GM23338 (cell line): ENCODE data around the gene CNNM1. TPM values are rescaled to one million over a fixed set of nuclear protein-coding genes. Genes with fewer than 3 reads are reported as not detected.

ENCODE experiments used
- ATAC-seq: fragments of 200-7000 bp; cut with Tn5 transposase; 3 replicates; pipeline ENCODE4 v1.9.1; 2020
- DNase-seq: peaks from one replicate; pipeline ENCODE4 v3.0.0-alpha.2; 2015; ENCODE audit warnings: low spot score
- H2AFZ ChIP-seq: fragments of 200-600 bp; sonication (generic); 2 replicates; pipeline ENCODE4 v1.8.0; 2016; ENCODE audit warnings: antibody characterized with exemption, mild to moderate bottlenecking, moderate library complexity
- H3F3A ChIP-seq: fragments of 200-600 bp; sonication (generic); replicated peaks from 2 replicates; pipeline ENCODE4 v1.8.0; 2017; ENCODE audit warnings: antibody characterized with exemption, mixed run types, low read depth
- H3K27ac ChIP-seq: fragments of 200-600 bp; sonication (generic); 2 replicates; pipeline ENCODE4 v1.6.1; 2016; ENCODE audit warnings: low read depth
- H3K27me3 ChIP-seq: fragments of 200-600 bp; sonication (generic); 2 replicates; pipeline ENCODE4 v1.8.0; 2016; ENCODE audit warnings: mild to moderate bottlenecking, mixed run types, moderate library complexity; ENCODE audit not compliant: insufficient read depth
- H3K36me3 ChIP-seq: fragments of 200-600 bp; sonication (generic); 2 replicates; pipeline ENCODE4 v1.8.0; 2016; ENCODE audit warnings: mild to moderate bottlenecking; ENCODE audit not compliant: insufficient read depth
- H3K4me1 ChIP-seq: fragments of 200-600 bp; sonication (generic); 2 replicates; pipeline ENCODE4 v1.8.0; 2016; ENCODE audit warnings: mild to moderate bottlenecking, moderate library complexity; ENCODE audit not compliant: insufficient read depth
- H3K4me2 ChIP-seq: fragments of 200-600 bp; sonication (generic); 2 replicates; pipeline ENCODE4 v1.7.1; 2017; ENCODE audit warnings: mixed run types
- H3K4me3 ChIP-seq: fragments of 200-600 bp; sonication (generic); 2 replicates; pipeline ENCODE4 v1.6.1; 2016; ENCODE audit warnings: mixed run types
- H3K79me2 ChIP-seq: fragments of 200-600 bp; sonication (generic); replicated peaks from 2 replicates; pipeline ENCODE4 v1.8.0; 2017; ENCODE audit warnings: mild to moderate bottlenecking; ENCODE audit not compliant: insufficient read depth
- H3K9me2 ChIP-seq: fragments of 200-600 bp; sonication (generic); 2 replicates; pipeline ENCODE4 v1.8.0; 2017; ENCODE audit not compliant: insufficient read depth
- H4K20me1 ChIP-seq: fragments of 200-600 bp; sonication (generic); replicated peaks from 2 replicates; pipeline ENCODE4 v1.8.0; 2017; ENCODE audit warnings: mild to moderate bottlenecking; ENCODE audit not compliant: insufficient read depth
- H3K27ac Mint-ChIP-seq: 2 replicates; pipeline ENCODE4 v1.8.0; 2020; ENCODE audit warnings: inconsistent platforms, mild to moderate bottlenecking, moderate library complexity, mixed read lengths
- H3K27me3 Mint-ChIP-seq: 3 replicates; pipeline ENCODE4 v1.8.0; 2022; ENCODE audit warnings: low read depth, mild to moderate bottlenecking, moderate library complexity, mixed read lengths, inconsistent platforms; ENCODE audit not compliant: insufficient read depth, poor library complexity
- H3K36me3 Mint-ChIP-seq: 3 replicates; pipeline ENCODE4 v1.8.0; 2021; ENCODE audit warnings: low read depth, mild to moderate bottlenecking, inconsistent platforms, moderate library complexity, mixed read lengths
- H3K4me1 Mint-ChIP-seq: 3 replicates; pipeline ENCODE4 v1.8.0; 2020; ENCODE audit warnings: mild to moderate bottlenecking, inconsistent platforms, mixed read lengths
- H3K4me3 Mint-ChIP-seq: 3 replicates; pipeline ENCODE4 v1.8.0; 2021; ENCODE audit warnings: moderate library complexity, mild to moderate bottlenecking, inconsistent platforms, mixed read lengths
- H3K9me3 Mint-ChIP-seq: 3 replicates; pipeline ENCODE4 v1.8.0; 2020; ENCODE audit warnings: moderate library complexity, mild to moderate bottlenecking, inconsistent platforms, mixed read lengths
- CREB1 ChIP-seq: fragments of 250-450 bp; sonication (Bioruptor Pico); IDR thresholded peaks from 2 replicates; pipeline ENCODE4 v1.5.0; 2020; ENCODE audit warnings: low read depth, mild to moderate bottlenecking, moderate library complexity
- EZH2 ChIP-seq: fragments of 200-600 bp; sonication (generic); IDR thresholded peaks from one replicate; pipeline ENCODE4 v1.8.0; 2017; ENCODE audit warnings: antibody characterized with exemption, mild to moderate bottlenecking, low read depth; ENCODE audit not compliant: unreplicated experiment
- EZH2phosphoT487 ChIP-seq: fragments of 200-600 bp; sonication (generic); IDR thresholded peaks from one replicate; pipeline ENCODE4 v1.8.1; 2018; ENCODE audit warnings: antibody characterized with exemption; ENCODE audit not compliant: unreplicated experiment
- JUNB ChIP-seq: IDR thresholded peaks from one replicate; pipeline ENCODE4 v1.6.1; 2016; ENCODE audit warnings: antibody characterized with exemption; ENCODE audit not compliant: unreplicated experiment
- POLR2AphosphoS5 ChIP-seq: IDR thresholded peaks from 2 replicates; pipeline ENCODE4 v1.6.1; 2016; ENCODE audit warnings: antibody characterized with exemption, low read depth
- STAT1 ChIP-seq: IDR thresholded peaks from one replicate; pipeline ENCODE4 v1.6.1; 2016; ENCODE audit warnings: antibody characterized with exemption; ENCODE audit not compliant: unreplicated experiment
- ZNF114 ChIP-seq: fragments of 250-450 bp; sonication (Bioruptor Pico); IDR thresholded peaks from 2 replicates; pipeline ENCODE4 v1.5.0; 2020; ENCODE audit warnings: mild to moderate bottlenecking, moderate library complexity
- polyA plus RNA-seq: library from polyadenylated mRNA; unstranded; fragments of >200 nt; fragmentation: Nextera tagmentation; extraction: Ambion mirVana; gene quantifications from 2 replicates; pipeline ENCODE4 v1.2.1, GENCODE V29; 2016
- total RNA-seq: library from RNA; depleted of rRNA; stranded (reverse); fragments of >200 nt; shearing (Covaris generic); gene quantifications from 2 replicates; pipeline ENCODE4 v1.2.3, GENCODE V29; 2014
- TF ChIP-seq, protein P1 (sequence below), 2 experiments: fragments of 200-600 bp in 1 of 2; sonication (generic) in 1 of 2; conservative IDR thresholded peaks; 2 replicates each; pipeline versions ENCODE4 v1.5.1 to v1.6.1; 2016 to 2017; ENCODE audit warnings: antibody characterized with exemption in 2 of 2, low read depth in 2 of 2, mild to moderate bottlenecking in 2 of 2, moderate library complexity in 1 of 2
- TF ChIP-seq, protein P2 (sequence below): fragments of 250-450 bp; sonication (Bioruptor Pico); IDR thresholded peaks from 2 replicates; pipeline ENCODE4 v1.5.0; 2020; ENCODE audit warnings: mild to moderate bottlenecking, moderate library complexity
- TF ChIP-seq, protein P3 (sequence below): IDR thresholded peaks from one replicate; pipeline ENCODE4 v1.6.1; 2018; ENCODE audit warnings: antibody characterized with exemption; ENCODE audit not compliant: unreplicated experiment
- TF ChIP-seq, protein P4 (sequence below): IDR thresholded peaks from 2 replicates; pipeline ENCODE4 v1.6.1; 2016; ENCODE audit warnings: antibody characterized with exemption

Gene CNNM1
- total and polyA plus RNA-seq, 2 experiments from 2014 or later: 0.52 to 0.90 TPM

DNA sequence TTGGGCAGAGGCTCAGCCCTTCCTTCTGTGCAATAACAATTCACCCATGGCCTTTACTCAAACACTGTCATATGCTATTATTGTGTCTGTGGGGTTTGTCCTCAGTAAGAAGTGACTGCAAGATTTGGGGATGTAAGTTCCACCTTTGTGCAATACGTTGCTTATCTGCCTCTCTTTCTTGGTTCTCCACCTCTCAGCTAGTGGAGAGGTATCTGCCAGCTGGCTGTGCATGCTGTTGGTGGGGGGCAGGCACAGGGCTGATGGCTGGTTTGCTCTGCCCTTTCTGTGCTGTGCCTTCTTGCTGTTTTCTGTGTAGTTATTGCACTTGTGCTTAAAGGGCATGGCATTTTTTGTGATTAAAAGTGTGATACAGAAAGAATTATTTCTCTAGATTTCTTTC, 36.2 kb downstream of the CNNM1 start (continued):
- TF ChIP-seq, protein P1, sequence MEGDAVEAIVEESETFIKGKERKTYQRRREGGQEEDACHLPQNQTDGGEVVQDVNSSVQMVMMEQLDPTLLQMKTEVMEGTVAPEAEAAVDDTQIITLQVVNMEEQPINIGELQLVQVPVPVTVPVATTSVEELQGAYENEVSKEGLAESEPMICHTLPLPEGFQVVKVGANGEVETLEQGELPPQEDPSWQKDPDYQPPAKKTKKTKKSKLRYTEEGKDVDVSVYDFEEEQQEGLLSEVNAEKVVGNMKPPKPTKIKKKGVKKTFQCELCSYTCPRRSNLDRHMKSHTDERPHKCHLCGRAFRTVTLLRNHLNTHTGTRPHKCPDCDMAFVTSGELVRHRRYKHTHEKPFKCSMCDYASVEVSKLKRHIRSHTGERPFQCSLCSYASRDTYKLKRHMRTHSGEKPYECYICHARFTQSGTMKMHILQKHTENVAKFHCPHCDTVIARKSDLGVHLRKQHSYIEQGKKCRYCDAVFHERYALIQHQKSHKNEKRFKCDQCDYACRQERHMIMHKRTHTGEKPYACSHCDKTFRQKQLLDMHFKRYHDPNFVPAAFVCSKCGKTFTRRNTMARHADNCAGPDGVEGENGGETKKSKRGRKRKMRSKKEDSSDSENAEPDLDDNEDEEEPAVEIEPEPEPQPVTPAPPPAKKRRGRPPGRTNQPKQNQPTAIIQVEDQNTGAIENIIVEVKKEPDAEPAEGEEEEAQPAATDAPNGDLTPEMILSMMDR (conservative IDR thresholded peaks at IDR 0.05; ENCODE audit: low read depth in 2 of 2): no peak
- TF ChIP-seq EZH2: no peak
- TF ChIP-seq POLR2AphosphoS5: no peak

DNA sequence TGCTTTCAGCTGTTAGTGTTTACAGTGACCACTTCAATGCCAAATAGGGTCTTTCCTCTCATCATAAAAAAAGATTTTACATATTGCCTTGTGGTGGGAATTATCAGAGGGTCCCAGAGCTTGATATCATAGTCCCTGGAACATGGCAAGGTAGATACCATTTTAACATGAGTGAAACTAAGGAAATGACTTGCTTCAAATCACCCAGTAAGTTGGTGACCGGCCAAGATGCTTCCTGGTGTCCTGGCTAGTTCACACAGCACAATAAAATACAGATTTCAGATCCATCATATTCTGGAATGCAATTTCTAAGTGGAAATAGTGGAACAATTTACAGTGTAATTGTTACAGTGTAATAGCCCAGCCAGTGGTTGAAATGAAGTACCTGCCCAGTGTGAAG, 36.6 kb downstream of the CNNM1 start:
- no peak for ATAC-seq
- TF ChIP-seq, protein P1 (conservative IDR thresholded peaks at IDR 0.05; ENCODE audit: low read depth in 2 of 2): no peak
- TF ChIP-seq CREB1 (CRISPR knock-in tag): no peak
- TF ChIP-seq ZNF114: no peak
- TF ChIP-seq, protein P2, sequence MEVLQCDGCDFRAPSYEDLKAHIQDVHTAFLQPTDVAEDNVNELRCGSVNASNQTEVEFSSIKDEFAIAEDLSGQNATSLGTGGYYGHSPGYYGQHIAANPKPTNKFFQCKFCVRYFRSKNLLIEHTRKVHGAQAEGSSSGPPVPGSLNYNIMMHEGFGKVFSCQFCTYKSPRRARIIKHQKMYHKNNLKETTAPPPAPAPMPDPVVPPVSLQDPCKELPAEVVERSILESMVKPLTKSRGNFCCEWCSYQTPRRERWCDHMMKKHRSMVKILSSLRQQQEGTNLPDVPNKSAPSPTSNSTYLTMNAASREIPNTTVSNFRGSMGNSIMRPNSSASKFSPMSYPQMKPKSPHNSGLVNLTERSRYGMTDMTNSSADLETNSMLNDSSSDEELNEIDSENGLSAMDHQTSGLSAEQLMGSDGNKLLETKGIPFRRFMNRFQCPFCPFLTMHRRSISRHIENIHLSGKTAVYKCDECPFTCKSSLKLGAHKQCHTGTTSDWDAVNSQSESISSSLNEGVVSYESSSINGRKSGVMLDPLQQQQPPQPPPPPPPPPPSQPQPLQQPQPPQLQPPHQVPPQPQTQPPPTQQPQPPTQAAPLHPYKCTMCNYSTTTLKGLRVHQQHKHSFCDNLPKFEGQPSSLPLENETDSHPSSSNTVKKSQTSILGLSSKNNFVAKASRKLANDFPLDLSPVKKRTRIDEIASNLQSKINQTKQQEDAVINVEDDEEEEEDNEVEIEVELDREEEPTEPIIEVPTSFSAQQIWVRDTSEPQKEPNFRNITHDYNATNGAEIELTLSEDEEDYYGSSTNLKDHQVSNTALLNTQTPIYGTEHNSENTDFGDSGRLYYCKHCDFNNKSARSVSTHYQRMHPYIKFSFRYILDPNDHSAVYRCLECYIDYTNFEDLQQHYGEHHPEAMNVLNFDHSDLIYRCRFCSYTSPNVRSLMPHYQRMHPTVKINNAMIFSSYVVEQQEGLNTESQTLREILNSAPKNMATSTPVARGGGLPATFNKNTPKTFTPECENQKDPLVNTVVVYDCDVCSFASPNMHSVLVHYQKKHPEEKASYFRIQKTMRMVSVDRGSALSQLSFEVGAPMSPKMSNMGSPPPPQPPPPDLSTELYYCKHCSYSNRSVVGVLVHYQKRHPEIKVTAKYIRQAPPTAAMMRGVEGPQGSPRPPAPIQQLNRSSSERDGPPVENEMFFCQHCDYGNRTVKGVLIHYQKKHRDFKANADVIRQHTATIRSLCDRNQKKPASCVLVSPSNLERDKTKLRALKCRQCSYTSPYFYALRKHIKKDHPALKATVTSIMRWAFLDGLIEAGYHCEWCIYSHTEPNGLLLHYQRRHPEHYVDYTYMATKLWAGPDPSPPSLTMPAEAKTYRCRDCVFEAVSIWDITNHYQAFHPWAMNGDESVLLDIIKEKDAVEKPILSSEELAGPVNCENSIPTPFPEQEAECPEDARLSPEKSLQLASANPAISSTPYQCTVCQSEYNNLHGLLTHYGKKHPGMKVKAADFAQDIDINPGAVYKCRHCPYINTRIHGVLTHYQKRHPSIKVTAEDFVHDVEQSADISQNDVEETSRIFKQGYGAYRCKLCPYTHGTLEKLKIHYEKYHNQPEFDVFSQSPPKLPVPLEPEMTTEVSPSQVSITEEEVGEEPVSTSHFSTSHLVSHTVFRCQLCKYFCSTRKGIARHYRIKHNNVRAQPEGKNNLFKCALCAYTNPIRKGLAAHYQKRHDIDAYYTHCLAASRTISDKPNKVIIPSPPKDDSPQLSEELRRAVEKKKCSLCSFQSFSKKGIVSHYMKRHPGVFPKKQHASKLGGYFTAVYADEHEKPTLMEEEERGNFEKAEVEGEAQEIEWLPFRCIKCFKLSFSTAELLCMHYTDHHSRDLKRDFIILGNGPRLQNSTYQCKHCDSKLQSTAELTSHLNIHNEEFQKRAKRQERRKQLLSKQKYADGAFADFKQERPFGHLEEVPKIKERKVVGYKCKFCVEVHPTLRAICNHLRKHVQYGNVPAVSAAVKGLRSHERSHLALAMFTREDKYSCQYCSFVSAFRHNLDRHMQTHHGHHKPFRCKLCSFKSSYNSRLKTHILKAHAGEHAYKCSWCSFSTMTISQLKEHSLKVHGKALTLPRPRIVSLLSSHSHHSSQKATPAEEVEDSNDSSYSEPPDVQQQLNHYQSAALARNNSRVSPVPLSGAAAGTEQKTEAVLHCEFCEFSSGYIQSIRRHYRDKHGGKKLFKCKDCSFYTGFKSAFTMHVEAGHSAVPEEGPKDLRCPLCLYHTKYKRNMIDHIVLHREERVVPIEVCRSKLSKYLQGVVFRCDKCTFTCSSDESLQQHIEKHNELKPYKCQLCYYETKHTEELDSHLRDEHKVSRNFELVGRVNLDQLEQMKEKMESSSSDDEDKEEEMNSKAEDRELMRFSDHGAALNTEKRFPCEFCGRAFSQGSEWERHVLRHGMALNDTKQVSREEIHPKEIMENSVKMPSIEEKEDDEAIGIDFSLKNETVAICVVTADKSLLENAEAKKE: no peak
- no peak for TF ChIP-seq JUNB
- no peak for TF ChIP-seq STAT1
- TF ChIP-seq EZH2phosphoT487: no peak
- TF ChIP-seq, protein P3, sequence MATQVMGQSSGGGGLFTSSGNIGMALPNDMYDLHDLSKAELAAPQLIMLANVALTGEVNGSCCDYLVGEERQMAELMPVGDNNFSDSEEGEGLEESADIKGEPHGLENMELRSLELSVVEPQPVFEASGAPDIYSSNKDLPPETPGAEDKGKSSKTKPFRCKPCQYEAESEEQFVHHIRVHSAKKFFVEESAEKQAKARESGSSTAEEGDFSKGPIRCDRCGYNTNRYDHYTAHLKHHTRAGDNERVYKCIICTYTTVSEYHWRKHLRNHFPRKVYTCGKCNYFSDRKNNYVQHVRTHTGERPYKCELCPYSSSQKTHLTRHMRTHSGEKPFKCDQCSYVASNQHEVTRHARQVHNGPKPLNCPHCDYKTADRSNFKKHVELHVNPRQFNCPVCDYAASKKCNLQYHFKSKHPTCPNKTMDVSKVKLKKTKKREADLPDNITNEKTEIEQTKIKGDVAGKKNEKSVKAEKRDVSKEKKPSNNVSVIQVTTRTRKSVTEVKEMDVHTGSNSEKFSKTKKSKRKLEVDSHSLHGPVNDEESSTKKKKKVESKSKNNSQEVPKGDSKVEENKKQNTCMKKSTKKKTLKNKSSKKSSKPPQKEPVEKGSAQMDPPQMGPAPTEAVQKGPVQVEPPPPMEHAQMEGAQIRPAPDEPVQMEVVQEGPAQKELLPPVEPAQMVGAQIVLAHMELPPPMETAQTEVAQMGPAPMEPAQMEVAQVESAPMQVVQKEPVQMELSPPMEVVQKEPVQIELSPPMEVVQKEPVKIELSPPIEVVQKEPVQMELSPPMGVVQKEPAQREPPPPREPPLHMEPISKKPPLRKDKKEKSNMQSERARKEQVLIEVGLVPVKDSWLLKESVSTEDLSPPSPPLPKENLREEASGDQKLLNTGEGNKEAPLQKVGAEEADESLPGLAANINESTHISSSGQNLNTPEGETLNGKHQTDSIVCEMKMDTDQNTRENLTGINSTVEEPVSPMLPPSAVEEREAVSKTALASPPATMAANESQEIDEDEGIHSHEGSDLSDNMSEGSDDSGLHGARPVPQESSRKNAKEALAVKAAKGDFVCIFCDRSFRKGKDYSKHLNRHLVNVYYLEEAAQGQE: no peak
- TF ChIP-seq, protein P4, sequence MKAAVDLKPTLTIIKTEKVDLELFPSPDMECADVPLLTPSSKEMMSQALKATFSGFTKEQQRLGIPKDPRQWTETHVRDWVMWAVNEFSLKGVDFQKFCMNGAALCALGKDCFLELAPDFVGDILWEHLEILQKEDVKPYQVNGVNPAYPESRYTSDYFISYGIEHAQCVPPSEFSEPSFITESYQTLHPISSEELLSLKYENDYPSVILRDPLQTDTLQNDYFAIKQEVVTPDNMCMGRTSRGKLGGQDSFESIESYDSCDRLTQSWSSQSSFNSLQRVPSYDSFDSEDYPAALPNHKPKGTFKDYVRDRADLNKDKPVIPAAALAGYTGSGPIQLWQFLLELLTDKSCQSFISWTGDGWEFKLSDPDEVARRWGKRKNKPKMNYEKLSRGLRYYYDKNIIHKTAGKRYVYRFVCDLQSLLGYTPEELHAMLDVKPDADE: no peak

More for the DNA sequence above, 36.6 kb downstream of the CNNM1 start:
- no peaks in the 10 kb centered on the region for H3K27me3 ChIP-seq
- H3K27ac Mint-ChIP-seq: no peak overlapping the region
- no peak overlapping the region for H2AFZ ChIP-seq
- no peaks in the 10 kb centered on the region for H3K9me2 ChIP-seq
- DNase-seq: no peak
- H3K4me2 ChIP-seq: no peak overlapping the region
- H3K4me1 Mint-ChIP-seq: peaks cover 4% of the 10 kb centered on the region; the same call in 1 of the 3 replicates
- H3K36me3 Mint-ChIP-seq: no peaks in the 10 kb centered on the region
- H4K20me1 ChIP-seq: no peaks in the 10 kb centered on the region
- no peaks in the 10 kb centered on the region for H3K36me3 ChIP-seq
- peaks cover 1% of the 10 kb centered on the region for H3K27me3 Mint-ChIP-seq
- no peak overlapping the region for H3K27ac ChIP-seq
- no peak overlapping the region for H3K4me3 ChIP-seq
- H3K79me2 ChIP-seq: no peaks in the 10 kb centered on the region
- no peak overlapping the region for H3K4me3 Mint-ChIP-seq
- no peaks in the 10 kb centered on the region for H3K4me1 ChIP-seq
- H3F3A ChIP-seq: no peaks in the 10 kb centered on the region
- H3K9me3 Mint-ChIP-seq: no peaks in the 10 kb centered on the region
